Activated CD4-positive, CD25-positive, alpha-beta regulatory T cell treated with anti-CD3 and anti-CD28 coated beads, Interleukin-2, amount 50 U/mL, for 72 hours (primary cell): ENCODE measurements around the gene LYPLA2.
"Not testable (repeated sequence)": the region's sequence is repeated elsewhere in the genome, so short reads cannot be mapped to it uniquely, and the experiment has no call there.

Source experiments
- DNase-seq: peaks from one replicate; pipeline ENCODE4 v3.0.0; 2021

The LYPLA2 gene

DNA sequence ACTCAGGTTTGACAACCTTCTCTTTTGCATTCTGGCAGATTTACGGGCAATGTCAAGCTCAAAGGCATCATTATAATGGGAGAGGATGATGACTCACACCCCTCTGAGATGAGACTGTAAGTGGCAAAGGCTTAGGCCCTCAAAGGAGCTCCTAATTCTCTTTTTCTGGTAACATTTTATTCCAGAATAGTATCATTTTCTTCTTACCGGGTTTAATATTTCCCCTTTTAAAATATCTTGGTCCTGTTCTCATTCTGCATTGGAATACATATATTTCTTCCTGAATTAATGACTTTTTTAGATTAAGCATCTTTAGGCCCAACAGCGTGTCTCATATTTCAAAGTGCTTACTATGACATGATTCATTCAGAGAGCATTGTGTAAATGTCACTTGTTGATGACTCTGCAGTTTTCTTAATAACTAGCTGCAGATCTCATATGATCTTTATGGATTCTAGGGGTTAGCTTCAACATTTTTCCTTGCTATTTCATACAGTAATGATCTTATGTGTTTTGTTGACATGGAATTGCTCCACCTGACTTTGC lies 11.0 kb upstream of the LYPLA2 start:
- DNase-seq: no peak

DNA sequence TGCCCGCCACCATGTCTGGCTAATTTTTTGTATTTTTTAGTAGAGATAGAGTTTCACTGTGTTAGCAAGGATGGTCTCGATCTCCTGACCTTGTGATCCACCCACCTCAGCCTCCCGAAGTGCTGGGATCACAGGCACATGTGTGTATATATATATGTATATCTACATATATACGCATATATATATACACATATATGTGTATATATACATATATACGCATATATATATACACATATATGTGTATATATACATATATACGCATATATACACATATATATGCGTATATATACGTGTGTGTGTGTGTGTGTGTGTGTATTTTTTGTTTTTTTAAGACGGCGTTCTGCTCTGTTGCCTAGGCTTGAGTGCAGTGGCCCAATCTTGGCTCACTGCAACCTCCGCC lies 7.8 kb upstream of the LYPLA2 start:
- not testable (repeated sequence) for DNase-seq

DNA sequence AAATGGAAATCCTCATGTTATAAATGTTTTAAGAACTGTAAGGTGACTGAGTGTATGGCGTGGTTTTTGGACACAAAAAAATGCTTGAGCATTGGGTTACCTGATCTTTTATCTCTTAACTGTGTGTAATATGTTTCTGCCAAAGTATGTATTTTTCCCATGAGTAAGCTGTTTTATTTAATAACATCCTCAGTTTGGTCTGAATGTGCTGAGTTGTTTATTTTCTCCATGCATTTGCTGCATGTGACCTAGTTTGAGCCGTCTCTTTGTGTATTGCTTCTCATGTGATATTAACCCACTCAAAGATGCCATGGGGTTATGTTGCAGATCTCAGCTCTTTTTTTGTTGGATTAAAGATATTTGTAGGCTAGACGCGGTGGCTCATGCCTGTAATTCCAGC lies 6.1 kb upstream of the LYPLA2 start:
- DNase-seq: no peak

DNA sequence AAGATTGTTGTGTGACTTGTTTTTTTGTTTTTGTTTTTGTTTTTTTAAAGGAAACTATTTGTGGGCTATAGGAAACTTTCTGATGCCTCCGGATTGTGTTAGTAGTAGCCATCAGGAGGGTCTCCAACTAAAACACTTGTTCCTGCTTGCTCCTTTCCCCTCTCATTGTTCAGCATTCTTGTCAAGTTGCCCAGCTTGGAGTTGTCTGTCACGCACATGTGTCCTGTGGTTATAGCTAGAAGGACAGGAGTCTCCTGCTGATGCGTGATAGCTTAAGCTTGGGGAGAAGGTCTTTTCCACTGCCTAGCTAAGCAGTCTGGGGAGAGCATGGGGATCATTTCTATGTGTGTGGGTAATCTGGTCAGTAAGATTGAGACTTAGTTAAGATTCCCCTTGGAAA lies 3.2 kb upstream of the LYPLA2 start:
- DNase-seq: no peak

GRCh38 chr1:23788695-23789094 lies 2.2 kb upstream of the LYPLA2 start:
- no peak for DNase-seq

GRCh38 chr1:23791516-23792047 lies 637 bp downstream of the LYPLA2 start:
- no peak for DNase-seq

- no peak for DNase-seq
These were observed 1.4 kb downstream of the LYPLA2 start for GRCh38 chr1:23792151-23792945.

DNA sequence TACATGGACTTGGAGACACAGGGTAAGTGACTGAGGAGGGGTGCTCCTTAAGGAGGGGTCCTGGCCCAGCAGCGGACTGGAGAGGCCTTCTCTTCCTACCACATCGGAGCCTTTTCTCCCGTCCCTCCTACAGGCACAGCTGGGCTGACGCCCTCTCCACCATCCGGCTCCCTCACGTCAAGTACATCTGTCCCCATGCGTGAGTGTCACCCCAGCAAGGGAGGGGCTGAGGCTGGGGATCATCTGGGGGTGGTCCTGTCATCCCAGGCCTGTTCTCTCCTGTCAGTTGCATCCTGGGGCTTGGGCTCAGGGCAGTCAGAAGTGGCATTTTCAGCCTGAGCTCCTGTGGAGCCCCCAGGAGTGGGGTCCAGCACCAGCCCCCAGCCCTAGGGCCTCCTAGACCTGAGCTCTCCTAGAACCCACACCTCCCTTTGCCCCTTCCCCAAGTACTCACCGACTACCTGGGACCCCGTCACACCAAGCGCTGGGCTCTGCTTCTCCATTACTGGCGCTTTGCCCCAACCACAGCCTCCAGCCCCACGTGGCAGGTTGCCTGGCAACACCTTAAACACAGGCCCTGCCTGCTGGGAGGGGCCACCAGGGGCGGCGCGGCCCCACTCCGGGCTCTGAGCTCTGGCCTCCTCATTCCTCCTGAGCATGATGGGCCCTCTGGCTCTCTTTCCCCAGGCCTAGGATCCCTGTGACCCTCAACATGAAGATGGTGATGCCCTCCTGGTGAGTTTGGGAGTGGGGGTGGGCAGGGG lies 2.3 kb downstream of the LYPLA2 start:
- no peak for DNase-seq

DNA sequence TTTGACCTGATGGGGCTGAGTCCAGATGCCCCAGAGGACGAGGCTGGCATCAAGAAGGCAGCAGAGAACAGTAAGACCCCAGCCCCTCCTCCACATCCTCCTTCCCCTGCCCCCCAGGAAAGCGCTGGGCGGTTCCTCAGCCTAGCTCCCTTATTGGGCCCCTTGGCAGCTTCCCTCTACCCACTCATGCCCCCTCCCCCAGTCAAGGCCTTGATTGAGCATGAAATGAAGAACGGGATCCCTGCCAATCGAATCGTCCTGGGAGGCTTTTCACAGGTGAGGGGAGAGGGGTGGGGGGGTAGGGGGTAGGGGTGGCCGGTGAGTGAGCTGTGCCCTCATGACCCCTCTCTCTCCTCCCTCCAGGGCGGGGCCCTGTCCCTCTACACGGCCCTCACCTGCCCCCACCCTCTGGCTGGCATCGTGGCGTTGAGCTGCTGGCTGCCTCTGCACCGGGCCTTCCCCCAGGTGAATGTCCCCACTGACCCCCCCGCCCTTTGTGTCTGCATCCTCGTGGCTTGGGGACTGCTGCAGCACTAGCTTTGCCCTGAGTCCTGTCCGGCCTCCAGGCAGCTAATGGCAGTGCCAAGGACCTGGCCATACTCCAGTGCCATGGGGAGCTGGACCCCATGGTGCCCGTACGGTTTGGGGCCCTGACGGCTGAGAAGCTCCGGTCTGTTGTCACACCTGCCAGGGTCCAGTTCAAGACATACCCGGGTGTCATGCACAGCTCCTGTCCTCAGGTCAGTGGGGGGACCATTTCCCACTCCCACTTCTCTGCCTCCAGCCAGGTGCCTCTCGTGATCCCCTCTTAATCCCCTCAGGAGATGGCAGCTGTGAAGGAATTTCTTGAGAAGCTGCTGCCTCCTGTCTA lies 3.2 kb downstream of the LYPLA2 start:
- DNase-seq: no peak

- not testable (repeated sequence) for DNase-seq
These were observed 3.8 kb downstream of the LYPLA2 start for GRCh38 chr1:23794732-23795182.

GRCh38 chr1:23795676-23796465 lies 4.9 kb downstream of the LYPLA2 start:
- no peak for DNase-seq

DNA sequence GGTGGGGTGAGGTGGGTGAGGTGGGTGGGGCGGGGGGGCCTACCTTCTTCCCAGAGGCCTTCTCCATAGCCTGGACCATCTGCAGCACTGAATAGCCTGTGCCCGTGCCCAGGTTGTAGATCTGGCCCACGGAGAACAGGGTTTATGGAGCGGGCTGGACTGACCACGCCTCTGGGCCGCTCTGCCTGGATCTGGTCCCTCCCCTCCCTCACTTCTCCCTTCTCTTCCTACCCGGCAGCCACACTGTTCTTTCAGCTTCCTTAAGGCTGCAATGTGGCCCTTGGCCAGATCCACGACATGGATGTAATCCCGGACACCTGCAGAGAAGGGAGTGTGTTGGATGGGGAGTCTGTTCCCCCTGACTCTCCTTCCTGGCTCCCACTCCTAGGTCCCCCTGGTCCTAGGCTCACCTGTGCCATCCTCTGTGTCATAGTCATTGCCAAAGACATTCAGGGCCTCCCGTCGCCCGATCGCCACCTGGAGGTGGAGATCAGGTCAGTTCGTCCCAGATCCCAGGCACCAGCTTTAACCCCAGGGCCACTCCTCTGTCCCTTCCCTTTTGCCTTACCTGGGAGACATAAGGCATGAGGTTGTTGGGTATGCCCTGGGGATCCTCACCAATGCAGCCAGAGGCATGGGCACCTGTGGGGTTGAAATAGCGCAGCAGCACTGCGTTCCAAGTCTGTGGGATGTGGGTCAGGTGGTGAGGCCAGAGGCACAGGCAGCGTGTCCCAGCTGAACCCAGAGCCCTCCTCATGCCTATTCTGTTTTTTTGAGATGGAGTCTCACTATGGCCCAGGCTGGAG lies 5.7 kb downstream of the LYPLA2 start:
- no peak for DNase-seq

DNA sequence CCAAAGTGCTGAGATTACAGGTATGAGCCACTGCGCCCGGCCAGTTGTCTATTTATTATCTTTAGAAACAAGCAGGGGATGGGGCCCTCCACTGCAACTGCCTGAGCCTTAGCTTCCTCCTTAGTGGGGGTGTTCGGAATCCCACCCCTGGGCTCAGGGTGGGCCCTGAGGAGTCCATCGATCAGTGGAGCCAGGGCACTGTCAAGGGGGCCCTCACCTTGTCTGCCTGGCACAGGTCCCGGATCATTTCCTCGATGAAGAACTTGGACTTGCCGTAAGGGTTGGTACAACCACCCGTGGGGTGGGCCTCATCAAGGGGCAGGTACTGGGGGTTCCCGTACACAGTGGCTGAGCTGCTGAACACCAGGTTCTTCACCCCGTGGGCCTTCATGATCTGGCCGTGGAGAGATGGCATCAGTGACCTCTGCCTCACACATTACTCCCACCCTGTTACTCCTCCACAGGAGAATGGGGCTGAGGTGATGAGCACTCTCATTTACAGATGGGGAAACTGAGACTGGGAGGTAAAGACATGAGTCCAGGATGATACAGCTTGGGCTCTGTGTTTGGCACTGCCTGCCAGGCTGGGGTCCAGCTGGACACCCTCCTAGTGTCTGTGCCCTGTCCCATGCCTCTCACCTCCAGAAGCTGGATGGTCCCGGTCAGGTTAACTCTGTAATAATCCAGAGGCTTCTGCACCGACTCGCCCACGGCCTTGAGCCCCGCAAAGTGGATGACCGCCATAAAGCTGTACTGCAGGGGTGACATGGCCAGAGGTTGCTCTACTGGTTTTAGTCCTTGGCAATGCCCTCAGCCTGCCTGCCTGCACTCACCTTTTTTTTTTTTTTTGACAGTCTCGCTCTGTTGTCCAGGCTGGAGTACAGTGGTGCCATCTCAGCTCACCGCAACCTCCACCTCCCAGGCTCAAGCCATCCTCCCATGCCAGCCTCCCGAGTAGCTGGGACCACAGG lies 6.8 kb downstream of the LYPLA2 start:
- DNase-seq: no peak

- no peak for DNase-seq
These were observed 7.8 kb downstream of the LYPLA2 start for GRCh38 chr1:23798662-23799142.

- DNase-seq: no peak
These were observed 8.3 kb downstream of the LYPLA2 start for GRCh38 chr1:23799255-23799569.

DNA sequence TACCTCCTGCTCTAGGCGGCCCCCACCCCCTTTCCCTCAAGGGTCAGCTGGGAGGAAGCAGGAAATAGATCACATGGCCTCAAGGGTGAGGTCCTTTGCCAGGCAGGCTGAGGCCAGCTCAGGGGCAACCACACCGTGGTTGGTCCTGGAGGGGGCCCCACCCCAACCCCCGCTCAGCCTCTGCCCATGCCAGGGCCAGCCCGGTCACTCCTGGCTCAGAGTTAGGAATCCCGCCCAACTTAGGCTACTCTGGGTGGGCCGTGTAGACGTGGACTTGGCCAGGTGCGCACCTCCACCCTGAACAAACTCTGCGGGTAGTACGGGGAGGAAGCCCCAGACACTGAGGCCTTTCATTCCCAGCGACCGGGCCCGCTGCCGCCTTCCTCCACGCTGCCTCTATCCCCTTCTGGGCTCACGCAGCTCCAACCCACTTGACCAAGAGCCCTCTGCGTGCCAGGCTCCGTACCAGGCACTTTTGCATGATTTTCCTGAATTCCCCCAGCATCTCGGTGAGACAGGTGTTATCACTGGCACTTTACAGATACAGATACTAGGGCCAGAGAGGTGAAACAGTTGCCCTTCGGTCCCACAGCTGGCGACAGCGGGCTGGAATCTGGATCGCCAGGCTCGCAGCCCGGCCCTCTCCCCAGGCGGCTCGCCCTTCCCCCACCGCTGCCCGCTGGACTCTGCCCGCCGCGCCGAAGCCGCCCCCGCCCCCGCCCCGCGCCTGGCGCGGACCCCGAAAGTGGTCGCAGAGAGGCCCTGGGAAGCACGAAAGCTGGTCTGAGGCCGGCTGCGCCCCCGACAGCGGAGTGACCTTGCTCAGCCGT lies 8.8 kb downstream of the LYPLA2 start:
- DNase-seq: peak; percentile 48

DNA sequence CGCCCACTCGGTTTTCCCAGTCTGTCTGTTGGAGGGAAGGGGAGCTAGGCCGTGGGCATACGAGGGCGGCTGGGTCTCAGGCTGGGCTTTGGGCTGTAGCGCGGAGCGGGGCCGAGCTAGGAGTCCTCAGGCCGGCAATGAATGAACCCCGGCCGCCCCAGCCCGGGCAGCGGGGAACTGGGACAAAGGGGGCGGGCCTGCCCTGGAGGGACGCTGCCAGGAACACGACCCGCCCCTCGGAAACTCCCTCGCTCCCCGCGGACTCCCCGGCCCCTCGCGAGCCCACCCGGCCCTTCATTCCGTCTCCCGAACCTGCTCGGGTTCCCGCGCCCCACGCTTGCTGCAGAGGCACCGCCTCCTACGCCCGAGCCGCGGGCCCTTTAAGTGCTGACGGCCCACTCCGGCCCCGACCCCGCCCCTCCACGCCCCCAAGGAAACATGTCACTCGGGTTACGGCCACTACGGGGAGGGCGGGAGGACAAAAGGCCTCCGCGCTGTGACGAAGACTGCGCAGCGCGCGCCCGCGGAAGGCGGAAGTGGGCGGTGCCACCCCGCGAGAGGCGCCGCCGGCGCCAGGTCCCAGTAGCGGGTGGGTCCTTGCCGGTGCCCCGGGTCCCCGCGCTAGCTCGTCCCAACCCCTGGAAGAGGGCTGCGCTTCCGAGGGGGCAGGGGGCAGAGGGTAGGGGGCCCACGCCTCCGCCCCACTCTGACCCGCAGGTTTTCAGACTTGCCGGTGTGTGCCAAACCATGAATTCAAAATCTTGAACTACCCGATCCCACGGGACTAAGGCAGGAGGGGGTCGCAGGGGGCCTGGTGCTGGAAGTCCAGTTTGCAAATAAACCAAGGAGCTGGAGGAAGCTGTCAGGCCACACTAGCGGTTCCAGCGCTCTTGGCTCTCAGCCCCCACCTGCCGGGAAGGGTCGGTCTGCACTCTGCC lies 9.7 kb downstream of the LYPLA2 start, which contains the start of gene GALE:
GALE (minus strand) TSS at position 355 of the 938 bp plus-strand sequence. CDS start 1,747 bp downstream, outside the sequence.
- DNase-seq: peak; percentile 94
